GM12865 (cell line): ENCODE results near the gene PYGB.
"Not testable (repeated sequence)": the region's sequence is repeated elsewhere in the genome, so short reads cannot be mapped to it uniquely, and the experiment has no call there.

Experiments used
- DNase-seq: peaks from one replicate; pipeline ENCODE4 v3.0.0; 2010; ENCODE audit warnings: low read depth
- H3K4me3 ChIP-seq: 2 replicates; pipeline ENCODE4 v1.5.1; 2011; ENCODE audit warnings: mild to moderate bottlenecking, low read depth, low read length, control low read depth
- CTCF ChIP-seq: IDR thresholded peaks from 2 replicates; pipeline ENCODE4 v1.5.1; 2011; ENCODE audit warnings: low read length, control low read depth, low read depth, inconsistent platforms; ENCODE audit not compliant: insufficient read depth; ENCODE audit errors: missing control alignments

Gene PYGB

GRCh38 chr20:25310921-25311728 is 63.2 kb downstream of the PYGB start:
- TF ChIP-seq CTCF, result no peak
- peak overlapping the region; percentile 3 for H3K4me3 ChIP-seq

GRCh38 chr20:25312716-25313115 is 64.8 kb downstream of the PYGB start:
- not testable (repeated sequence) for DNase-seq, H3K4me3 ChIP-seq

More at GRCh38 chr20:25310921-25311728, 63.2 kb downstream of the PYGB start:
- no peak for DNase-seq

- DNase-seq, result no peak
- no peak overlapping the region for H3K4me3 ChIP-seq
- TF ChIP-seq CTCF, result no peak
These were observed 65.7 kb downstream of the PYGB start for GRCh38 chr20:25313593-25313992.

GRCh38 chr20:25314497-25315417 is 66.9 kb downstream of the PYGB start:
- DNase-seq, result no peak
- H3K4me3 ChIP-seq, result no peak overlapping the region
- no peak for TF ChIP-seq CTCF

GRCh38 chr20:25315418-25316210 is 67.7 kb downstream of the PYGB start:
- DNase-seq, result no peak
- TF ChIP-seq CTCF, result no peak

GRCh38 chr20:25316506-25317190 is 68.8 kb downstream of the PYGB start:
- no peak for TF ChIP-seq CTCF
- no peak for DNase-seq
- no peak overlapping the region for H3K4me3 ChIP-seq

More at GRCh38 chr20:25315418-25316210, 67.7 kb downstream of the PYGB start:
- no peak overlapping the region for H3K4me3 ChIP-seq
